HepG2 (cell line): Measurements from ENCODE around the gene ANG. TPM values are rescaled to one million over a fixed set of nuclear protein-coding genes. Genes with fewer than 3 reads are reported as not detected.

Experiments used
- GFI1 ChIP-seq: sonication (generic); formaldehyde crosslinking; IDR thresholded peaks from 2 replicates; pipeline ENCODE4 v1.5.0; 2020; ENCODE audit warnings: missing genetic modification reagents, mild to moderate bottlenecking, borderline replicate concordance
- NR3C1 ChIP-seq: sonication (generic); formaldehyde crosslinking; IDR thresholded peaks from 2 replicates; pipeline ENCODE4 v1.4.0; 2020; ENCODE audit warnings: missing genetic modification reagents
- REPIN1 ChIP-seq: sonication (generic); formaldehyde crosslinking; IDR thresholded peaks from 2 replicates; pipeline ENCODE4 v1.8.0; 2022; ENCODE audit warnings: missing genetic modification reagents, low read depth, mild to moderate bottlenecking, borderline replicate concordance
- SATB2 ChIP-seq: sonication (generic); formaldehyde crosslinking; IDR thresholded peaks from 2 replicates; pipeline ENCODE4 v1.5.0; 2020; ENCODE audit warnings: missing genetic modification reagents
- SP140L ChIP-seq: sonication (generic); formaldehyde crosslinking; IDR thresholded peaks from 2 replicates; pipeline ENCODE4 v1.4.0; 2020; ENCODE audit warnings: missing genetic modification reagents, borderline replicate concordance
- ZNF253 ChIP-seq: sonication (generic); formaldehyde crosslinking; IDR thresholded peaks from 2 replicates; pipeline ENCODE4 v1.8.0; 2022; ENCODE audit warnings: mild to moderate bottlenecking, missing genetic modification reagents, borderline replicate concordance
- ZNF343 ChIP-seq: sonication (generic); formaldehyde crosslinking; IDR thresholded peaks from 2 replicates; pipeline ENCODE4 v1.4.0; 2020; ENCODE audit warnings: mild to moderate bottlenecking, missing genetic modification reagents
- ZNF660 ChIP-seq: sonication (generic); formaldehyde crosslinking; IDR thresholded peaks from 2 replicates; pipeline ENCODE4 v1.5.1; 2020; ENCODE audit warnings: mild to moderate bottlenecking, low read depth, missing genetic modification reagents, borderline replicate concordance
- ZNF768 ChIP-seq: sonication (generic); formaldehyde crosslinking; IDR thresholded peaks from 2 replicates; pipeline ENCODE4 v1.4.0; 2020; ENCODE audit warnings: missing genetic modification reagents
- ZNF782 ChIP-seq: sonication (generic); formaldehyde crosslinking; IDR thresholded peaks from 2 replicates; pipeline ENCODE4 v1.4.0; 2020; ENCODE audit warnings: missing genetic modification reagents, mild to moderate bottlenecking, borderline replicate concordance
- polyA plus RNA-seq, 8 experiments: library from polyadenylated mRNA; depleted of rRNA in 3 of 8; stranded (reverse) in 7 of 8; unstranded in 1 of 8; fragments of >200 nt; fragmentation: Illumina TruSeq in 4 of 8; extraction: Trizol in 4 of 8; gene quantifications; 2 replicates each; pipeline versions ENCODE4 v1.2.1 to v1.2.3, GENCODE V29; 2011 to 2016; ENCODE audit warnings: low read depth in 4 of 8, missing spikeins in 1 of 8, mixed read lengths in 1 of 8; ENCODE audit not compliant: insufficient read depth in 1 of 8
- total RNA-seq, 5 experiments: library from RNA; depleted of rRNA; stranded (reverse); fragments of >200 nt; fragmentation: Illumina TruSeq; extraction: Trizol; gene quantifications; 2 replicates each; pipeline ENCODE4 v1.2.3, GENCODE V29; 2016; ENCODE audit warnings: low read depth in 1 of 5
- TF ChIP-seq, protein P1 (sequence below): sonication (generic); formaldehyde crosslinking; IDR thresholded peaks from 2 replicates; pipeline ENCODE4 v1.5.0; 2020; ENCODE audit warnings: missing genetic modification reagents
- TF ChIP-seq, protein P2 (sequence below): sonication (generic); formaldehyde crosslinking; IDR thresholded peaks from 2 replicates; pipeline ENCODE4 v1.5.0; 2020; ENCODE audit warnings: missing genetic modification reagents
- TF ChIP-seq, protein P3 (sequence below): sonication (generic); formaldehyde crosslinking; IDR thresholded peaks from 2 replicates; pipeline ENCODE4 v1.5.0; 2020; ENCODE audit warnings: missing genetic modification reagents, mild to moderate bottlenecking, borderline replicate concordance
- TF ChIP-seq, protein P4 (sequence below), 2 experiments: sonication (generic) in 1 of 2; formaldehyde crosslinking in 1 of 2; IDR thresholded peaks; 2 replicates each; pipeline versions ENCODE4 v1.4.0 to v1.6.1; 2018 to 2020; ENCODE audit warnings: missing genetic modification reagents in 2 of 2, borderline replicate concordance in 1 of 2, low read depth in 1 of 2, mild to moderate bottlenecking in 1 of 2, missing biosample characterization in 1 of 2
- TF ChIP-seq, protein P5 (sequence below): sonication (generic); formaldehyde crosslinking; IDR thresholded peaks from 2 replicates; pipeline ENCODE4 v1.4.0; 2020; ENCODE audit warnings: mild to moderate bottlenecking, low read depth, missing genetic modification reagents
- TF ChIP-seq, protein P6 (sequence below): sonication (generic); formaldehyde crosslinking; IDR thresholded peaks from 2 replicates; pipeline ENCODE4 v1.5.1; 2020; ENCODE audit warnings: missing genetic modification reagents, mild to moderate bottlenecking, borderline replicate concordance

The ANG gene
- total and polyA plus RNA-seq, 2 of the 13 experiments (the other 11 are each of a cell fraction or from before 2014, with no cell fraction given) = 83.6 to 401 TPM

DNA sequence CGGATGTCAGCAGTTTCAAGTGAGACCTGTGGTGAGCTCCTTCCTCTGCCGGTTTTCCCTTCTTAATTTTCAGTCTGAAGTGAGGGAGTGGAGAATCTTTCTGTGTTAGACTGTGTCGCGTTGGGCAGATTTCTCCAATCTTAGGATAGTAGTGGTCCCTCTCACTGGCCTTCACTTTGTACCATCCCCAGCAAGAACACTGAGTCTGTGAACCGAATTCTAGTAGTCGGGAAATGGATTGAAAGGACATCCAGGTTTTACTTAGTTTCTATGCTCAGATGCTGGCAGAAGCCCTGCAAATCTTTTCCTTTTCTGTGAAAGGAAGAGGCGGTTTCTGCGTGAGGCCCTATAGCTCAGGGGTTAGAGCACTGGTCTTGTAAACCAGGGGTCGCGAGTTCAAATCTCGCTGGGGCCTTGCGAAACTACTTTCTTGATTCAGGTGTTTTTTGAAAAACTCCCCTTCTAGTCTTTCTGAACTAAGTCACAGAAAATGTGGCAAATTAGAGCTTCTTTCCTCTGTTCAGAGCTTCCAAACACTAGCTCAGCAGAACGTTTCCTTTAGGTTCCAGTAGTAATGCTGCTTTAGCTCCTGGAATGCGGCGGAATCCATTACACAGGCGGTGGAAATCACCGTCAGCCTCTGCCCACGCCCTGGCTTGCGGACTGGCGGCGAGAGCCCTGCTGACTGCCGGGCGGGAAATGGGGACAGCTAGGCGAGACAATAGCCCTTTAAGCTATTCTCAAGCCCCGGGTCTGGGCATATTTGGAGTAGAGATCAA is 7.0 kb upstream of the ANG start (continued):
- TF ChIP-seq, protein P1, sequence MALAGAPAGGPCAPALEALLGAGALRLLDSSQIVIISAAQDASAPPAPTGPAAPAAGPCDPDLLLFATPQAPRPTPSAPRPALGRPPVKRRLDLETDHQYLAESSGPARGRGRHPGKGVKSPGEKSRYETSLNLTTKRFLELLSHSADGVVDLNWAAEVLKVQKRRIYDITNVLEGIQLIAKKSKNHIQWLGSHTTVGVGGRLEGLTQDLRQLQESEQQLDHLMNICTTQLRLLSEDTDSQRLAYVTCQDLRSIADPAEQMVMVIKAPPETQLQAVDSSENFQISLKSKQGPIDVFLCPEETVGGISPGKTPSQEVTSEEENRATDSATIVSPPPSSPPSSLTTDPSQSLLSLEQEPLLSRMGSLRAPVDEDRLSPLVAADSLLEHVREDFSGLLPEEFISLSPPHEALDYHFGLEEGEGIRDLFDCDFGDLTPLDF (CRISPR knock-in tag) = peak; percentile 63
- TF ChIP-seq ZNF660 (CRISPR knock-in tag) (no peak), ZNF253 (0 out of 2 replicates have a peak, but pooled peaks have one; percentile 39), SATB2 (CRISPR knock-in tag) (0 out of 2 replicates have a peak, but pooled peaks have one; percentile 68), NR3C1 (CRISPR knock-in tag) (no peak), ZNF343 (no peak), SP140L (CRISPR knock-in tag) (peak; percentile 88; the same call in 1 of the 2 replicates), REPIN1 (CRISPR knock-in tag) (peak; percentile 66; the same call in 1 of the 2 replicates), ZNF768 (CRISPR knock-in tag) (no peak), ZNF782 (CRISPR knock-in tag) (peak; percentile 61; the same call in 1 of the 2 replicates), GFI1 (peak; percentile 53; the same call in 1 of the 2 replicates)
- TF ChIP-seq, protein P2, sequence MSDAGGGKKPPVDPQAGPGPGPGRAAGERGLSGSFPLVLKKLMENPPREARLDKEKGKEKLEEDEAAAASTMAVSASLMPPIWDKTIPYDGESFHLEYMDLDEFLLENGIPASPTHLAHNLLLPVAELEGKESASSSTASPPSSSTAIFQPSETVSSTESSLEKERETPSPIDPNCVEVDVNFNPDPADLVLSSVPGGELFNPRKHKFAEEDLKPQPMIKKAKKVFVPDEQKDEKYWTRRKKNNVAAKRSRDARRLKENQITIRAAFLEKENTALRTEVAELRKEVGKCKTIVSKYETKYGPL (CRISPR knock-in tag) = 0 out of 2 replicates have a peak, but pooled peaks have one; percentile 61
- TF ChIP-seq, protein P3, sequence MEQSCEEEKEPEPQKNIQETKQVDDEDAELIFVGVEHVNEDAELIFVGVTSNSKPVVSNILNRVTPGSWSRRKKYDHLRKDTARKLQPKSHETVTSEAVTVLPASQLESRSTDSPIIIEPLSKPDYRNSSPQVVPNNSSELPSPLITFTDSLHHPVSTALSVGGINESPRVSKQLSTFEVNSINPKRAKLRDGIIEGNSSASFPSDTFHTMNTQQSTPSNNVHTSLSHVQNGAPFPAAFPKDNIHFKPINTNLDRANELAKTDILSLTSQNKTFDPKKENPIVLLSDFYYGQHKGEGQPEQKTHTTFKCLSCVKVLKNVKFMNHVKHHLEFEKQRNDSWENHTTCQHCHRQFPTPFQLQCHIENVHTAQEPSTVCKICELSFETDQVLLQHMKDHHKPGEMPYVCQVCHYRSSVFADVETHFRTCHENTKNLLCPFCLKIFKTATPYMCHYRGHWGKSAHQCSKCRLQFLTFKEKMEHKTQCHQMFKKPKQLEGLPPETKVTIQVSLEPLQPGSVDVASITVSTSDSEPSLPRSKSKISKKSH (CRISPR knock-in tag) = no peak; the same call in 1 of the 2 replicates
- TF ChIP-seq, protein P4, sequence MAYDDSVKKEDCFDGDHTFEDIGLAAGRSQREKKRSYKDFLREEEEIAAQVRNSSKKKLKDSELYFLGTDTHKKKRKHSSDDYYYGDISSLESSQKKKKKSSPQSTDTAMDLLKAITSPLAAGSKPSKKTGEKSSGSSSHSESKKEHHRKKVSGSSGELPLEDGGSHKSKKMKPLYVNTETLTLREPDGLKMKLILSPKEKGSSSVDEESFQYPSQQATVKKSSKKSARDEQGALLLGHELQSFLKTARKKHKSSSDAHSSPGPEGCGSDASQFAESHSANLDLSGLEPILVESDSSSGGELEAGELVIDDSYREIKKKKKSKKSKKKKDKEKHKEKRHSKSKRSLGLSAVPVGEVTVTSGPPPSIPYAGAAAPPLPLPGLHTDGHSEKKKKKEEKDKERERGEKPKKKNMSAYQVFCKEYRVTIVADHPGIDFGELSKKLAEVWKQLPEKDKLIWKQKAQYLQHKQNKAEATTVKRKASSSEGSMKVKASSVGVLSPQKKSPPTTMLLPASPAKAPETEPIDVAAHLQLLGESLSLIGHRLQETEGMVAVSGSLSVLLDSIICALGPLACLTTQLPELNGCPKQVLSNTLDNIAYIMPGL (CRISPR knock-in tag; IDR thresholded peaks at IDR 0.05; ENCODE audit: borderline replicate concordance in 1 of 2, low read depth in 1 of 2) = peak; percentile 99 to 100
- TF ChIP-seq, protein P5, sequence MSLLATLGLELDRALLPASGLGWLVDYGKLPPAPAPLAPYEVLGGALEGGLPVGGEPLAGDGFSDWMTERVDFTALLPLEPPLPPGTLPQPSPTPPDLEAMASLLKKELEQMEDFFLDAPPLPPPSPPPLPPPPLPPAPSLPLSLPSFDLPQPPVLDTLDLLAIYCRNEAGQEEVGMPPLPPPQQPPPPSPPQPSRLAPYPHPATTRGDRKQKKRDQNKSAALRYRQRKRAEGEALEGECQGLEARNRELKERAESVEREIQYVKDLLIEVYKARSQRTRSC = peak; percentile 30; the same call in 1 of the 2 replicates
- TF ChIP-seq, protein P6, sequence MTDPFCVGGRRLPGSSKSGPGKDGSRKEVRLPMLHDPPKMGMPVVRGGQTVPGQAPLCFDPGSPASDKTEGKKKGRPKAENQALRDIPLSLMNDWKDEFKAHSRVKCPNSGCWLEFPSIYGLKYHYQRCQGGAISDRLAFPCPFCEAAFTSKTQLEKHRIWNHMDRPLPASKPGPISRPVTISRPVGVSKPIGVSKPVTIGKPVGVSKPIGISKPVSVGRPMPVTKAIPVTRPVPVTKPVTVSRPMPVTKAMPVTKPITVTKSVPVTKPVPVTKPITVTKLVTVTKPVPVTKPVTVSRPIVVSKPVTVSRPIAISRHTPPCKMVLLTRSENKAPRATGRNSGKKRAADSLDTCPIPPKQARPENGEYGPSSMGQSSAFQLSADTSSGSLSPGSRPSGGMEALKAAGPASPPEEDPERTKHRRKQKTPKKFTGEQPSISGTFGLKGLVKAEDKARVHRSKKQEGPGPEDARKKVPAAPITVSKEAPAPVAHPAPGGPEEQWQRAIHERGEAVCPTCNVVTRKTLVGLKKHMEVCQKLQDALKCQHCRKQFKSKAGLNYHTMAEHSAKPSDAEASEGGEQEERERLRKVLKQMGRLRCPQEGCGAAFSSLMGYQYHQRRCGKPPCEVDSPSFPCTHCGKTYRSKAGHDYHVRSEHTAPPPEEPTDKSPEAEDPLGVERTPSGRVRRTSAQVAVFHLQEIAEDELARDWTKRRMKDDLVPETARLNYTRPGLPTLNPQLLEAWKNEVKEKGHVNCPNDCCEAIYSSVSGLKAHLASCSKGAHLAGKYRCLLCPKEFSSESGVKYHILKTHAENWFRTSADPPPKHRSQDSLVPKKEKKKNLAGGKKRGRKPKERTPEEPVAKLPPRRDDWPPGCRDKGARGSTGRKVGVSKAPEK (CRISPR knock-in tag) = no peak
